ENCODE measurements around the gene GDPD5. TPM values are rescaled to one million over a fixed set of nuclear protein-coding genes. Genes with fewer than 3 reads are reported as not detected.
A peak's percentile ranks its signal among the peaks of the same experiment; 100 is the strongest.

GDPD5 gene
- polyA plus RNA-seq, 3 donors: 4.9 to 39.0 (median 7.6) TPM

GRCh38 chr11:75487365-75487764, 38.4 kb downstream of the GDPD5 start:
- peaks cover 10 to 11% of the 10 kb centered on the region in 2 donors for H3K4me1 ChIP-seq (ENCODE audit: control insufficient read depth in 1 of 2, insufficient read depth in 2 of 2, low read length in 2 of 2)
- Mint-ChIP-seq H3K4me3 (no peak overlapping the region), H3K4me1 (peaks cover 11% of the 10 kb centered on the region), H3K36me3 (peaks cover 15 to 18% of the 10 kb centered on the region in 2 donors), H3K9me3 (no peaks in the 10 kb centered on the region), H3K27me3 (ENCODE audit: low read depth in 3 of 3) (peaks cover 0 to 2% (median 0%) of the 10 kb centered on the region in 3 donors), H3K27ac (peak overlapping the region in 1 of 7 donors; percentile 80)
- H4K20me1 ChIP-seq (ENCODE audit: insufficient read depth, low read length): peaks cover 13% of the 10 kb centered on the region
- intact Hi-C loops (cut with micrococcal nuclease): no loop called here
- H3K9ac ChIP-seq (ENCODE audit: insufficient read depth, low read length, poor library complexity, severe bottlenecking): no peak overlapping the region
- H3K36me3 ChIP-seq (replicated peaks in 1 of 2; ENCODE audit: control insufficient read depth in 1 of 2, insufficient read depth in 2 of 2, low read length in 2 of 2): peaks cover 0 to 8% of the 10 kb centered on the region in 2 donors
- no peaks in the 10 kb centered on the region for H3K27me3 ChIP-seq (ENCODE audit: control insufficient read depth in 2 of 2, insufficient read depth in 2 of 2, low read length in 2 of 2)
- no peak overlapping the region for H2AFZ ChIP-seq (ENCODE audit: insufficient read depth, low read depth, low read length, poor library complexity, severe bottlenecking)
- no peaks in the 10 kb centered on the region for H3K9me3 ChIP-seq (replicated peaks in 1 of 2; ENCODE audit: control insufficient read depth in 1 of 2, insufficient read depth in 1 of 2, low read length in 2 of 2)
- H3K4me3 ChIP-seq (replicated peaks in 1 of 3; ENCODE audit: low read depth in 2 of 3, low read length in 3 of 3): no peak overlapping the region
- TF ChIP-seq CTCF (IDR thresholded peaks at IDR 0.05): no peak
- no peak overlapping the region for H3K4me2 ChIP-seq (replicated peaks; ENCODE audit: extremely low read depth, low read length, poor library complexity, severe bottlenecking)
- no peaks in the 10 kb centered on the region for H3K79me2 ChIP-seq (ENCODE audit: insufficient read depth, low read length)
- no peak for DNase-seq
- 92% methylated on average over 4 of the region's 4 CpGs for WGBS (ENCODE audit: insufficient coverage)
- no peak overlapping the region for H3K27ac ChIP-seq (ENCODE audit: low read depth in 1 of 2, low read length in 2 of 2)

GRCh38 chr11:75485742-75486141, 40.0 kb downstream of the GDPD5 start:
- peaks cover 6% of the 10 kb centered on the region for H4K20me1 ChIP-seq (ENCODE audit: insufficient read depth, low read length)
- intact Hi-C loops (cut with micrococcal nuclease): no loop called here
- peaks cover 0 to 8% of the 10 kb centered on the region in 2 donors for H3K36me3 ChIP-seq (replicated peaks in 1 of 2; ENCODE audit: control insufficient read depth in 1 of 2, insufficient read depth in 2 of 2, low read length in 2 of 2)
- Mint-ChIP-seq H3K9me3 (no peaks in the 10 kb centered on the region), H3K27ac (no peak overlapping the region), H3K4me3 (no peak overlapping the region), H3K36me3 (peaks cover 15 to 18% of the 10 kb centered on the region in 2 donors), H3K27me3 (ENCODE audit: low read depth in 3 of 3) (peaks cover 0 to 4% (median 0%) of the 10 kb centered on the region in 3 donors), H3K4me1 (peaks cover 16% of the 10 kb centered on the region)
- no peak overlapping the region for H3K4me2 ChIP-seq (replicated peaks; ENCODE audit: extremely low read depth, low read length, poor library complexity, severe bottlenecking)
- WGBS (ENCODE audit: insufficient coverage): 100% methylated on average over 1 of the region's 4 CpGs
- peaks cover 14% of the 10 kb centered on the region in 2 donors for H3K4me1 ChIP-seq (ENCODE audit: control insufficient read depth in 1 of 2, insufficient read depth in 2 of 2, low read length in 2 of 2)
- H3K9ac ChIP-seq (ENCODE audit: insufficient read depth, low read length, poor library complexity, severe bottlenecking): no peak overlapping the region
- H3K79me2 ChIP-seq (ENCODE audit: insufficient read depth, low read length): no peaks in the 10 kb centered on the region
- H3K4me3 ChIP-seq (replicated peaks in 1 of 3; ENCODE audit: low read depth in 2 of 3, low read length in 3 of 3): no peak overlapping the region
- no peak for DNase-seq
- TF ChIP-seq CTCF (IDR thresholded peaks at IDR 0.05): no peak
- no peak overlapping the region for H2AFZ ChIP-seq (ENCODE audit: insufficient read depth, low read depth, low read length, poor library complexity, severe bottlenecking)
- no peaks in the 10 kb centered on the region for H3K9me3 ChIP-seq (replicated peaks in 1 of 2; ENCODE audit: control insufficient read depth in 1 of 2, insufficient read depth in 1 of 2, low read length in 2 of 2)
- no peak overlapping the region for H3K27ac ChIP-seq (ENCODE audit: low read depth in 1 of 2, low read length in 2 of 2)
- no peaks in the 10 kb centered on the region for H3K27me3 ChIP-seq (ENCODE audit: control insufficient read depth in 2 of 2, insufficient read depth in 2 of 2, low read length in 2 of 2)
